ENCODE measurements around the gene CUL1.

CUL1 gene

DNA sequence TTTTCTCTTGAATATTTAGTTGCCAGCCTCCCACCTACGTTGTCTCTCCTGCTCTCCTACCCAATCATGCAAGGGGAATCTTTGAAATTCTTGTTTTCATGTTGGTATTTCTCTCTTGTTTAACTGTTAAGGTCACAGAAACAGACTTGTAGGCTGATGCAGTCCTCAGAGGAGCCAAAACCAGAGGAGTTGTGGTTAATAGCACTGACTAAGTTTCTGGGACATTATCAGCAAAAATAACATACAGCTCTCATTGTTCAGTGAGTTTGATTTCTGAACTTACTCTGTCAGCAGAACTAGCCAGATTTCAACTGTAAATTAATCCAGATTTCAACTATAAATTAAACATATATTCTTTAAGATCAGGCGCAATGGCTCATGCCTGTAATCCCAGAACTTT lies 11.1 kb upstream of the CUL1 start:
- no peak for TF ChIP-seq EZH2 (IDR thresholded peaks at IDR 0.05)
- no peak for DNase-seq (ENCODE audit: low read depth, low spot score)

GRCh38 chr7:148688526-148688925 lies 10.2 kb upstream of the CUL1 start:
- no peak for DNase-seq (ENCODE audit: low read depth, low spot score)
- TF ChIP-seq FOXP2 (optimal IDR thresholded peaks at IDR 0.05; ENCODE audit: control extremely low read depth, extremely low read length, insufficient read depth) (no peak), EZH2 (IDR thresholded peaks at IDR 0.05) (no peak), POLR2AphosphoS5 (IDR thresholded peaks at IDR 0.05; ENCODE audit: borderline replicate concordance, low read depth, low read length) (no peak)

More for the DNA sequence above, 11.1 kb upstream of the CUL1 start:
- Histone ChIP-seq H3K27ac (no peak overlapping the region), H3K36me3 (ENCODE audit: insufficient read depth, low read length) (no peaks in the 10 kb centered on the region), H3K9me3 (ENCODE audit: low read depth, low read length) (no peaks in the 10 kb centered on the region), H3K9ac (ENCODE audit: insufficient read length) (no peak overlapping the region), H3K4me3 (no peak overlapping the region)

DNA sequence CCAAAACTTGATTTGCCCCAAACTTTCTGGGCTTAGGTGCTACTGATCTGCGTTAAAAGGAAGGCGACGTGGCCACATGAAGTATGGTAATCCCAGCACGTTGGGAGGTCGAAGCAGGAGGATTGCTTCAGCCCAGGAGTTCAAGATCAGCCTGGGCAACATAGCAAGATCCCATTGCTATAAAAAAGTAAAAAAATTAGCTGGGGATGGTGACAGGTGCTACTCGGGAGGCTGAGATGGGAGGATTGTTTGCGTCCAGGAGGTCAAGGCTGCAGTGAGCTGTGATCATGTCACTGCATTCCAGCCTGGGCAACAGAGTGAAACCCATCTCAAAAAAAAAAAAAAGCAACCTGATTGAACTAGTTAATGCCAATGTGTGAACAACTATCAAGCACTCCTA lies 5.1 kb upstream of the CUL1 start:
- Histone ChIP-seq H3K36me3 (ENCODE audit: insufficient read depth, low read length) (no peaks in the 10 kb centered on the region), H3K9ac (ENCODE audit: insufficient read length) (no peak overlapping the region), H3K4me3 (no peak overlapping the region), H3K9me3 (ENCODE audit: low read depth, low read length) (no peaks in the 10 kb centered on the region), H3K27ac (no peak overlapping the region)
- DNase-seq (ENCODE audit: low read depth, low spot score), result no peak
- TF ChIP-seq EZH2 (IDR thresholded peaks at IDR 0.05) (no peak), POLR2AphosphoS5 (IDR thresholded peaks at IDR 0.05; ENCODE audit: borderline replicate concordance, low read depth, low read length) (no peak), FOXP2 (optimal IDR thresholded peaks at IDR 0.05; ENCODE audit: control extremely low read depth, extremely low read length, insufficient read depth) (no peak)

More at GRCh38 chr7:148688526-148688925, 10.2 kb upstream of the CUL1 start:
- no peak overlapping the region for H3K9ac ChIP-seq (ENCODE audit: insufficient read length)
- no peaks in the 10 kb centered on the region for H3K36me3 ChIP-seq (ENCODE audit: insufficient read depth, low read length)
- no peaks in the 10 kb centered on the region for H3K9me3 ChIP-seq (ENCODE audit: low read depth, low read length)
- H3K27ac ChIP-seq, result no peak overlapping the region
- no peak overlapping the region for H3K4me3 ChIP-seq

- TF ChIP-seq FOXP2 (optimal IDR thresholded peaks at IDR 0.05; ENCODE audit: control extremely low read depth, extremely low read length, insufficient read depth), result no peak
- TF ChIP-seq EZH2 (IDR thresholded peaks at IDR 0.05), result no peak
- TF ChIP-seq POLR2AphosphoS5 (IDR thresholded peaks at IDR 0.05; ENCODE audit: borderline replicate concordance, low read depth, low read length), result no peak
- H3K36me3 ChIP-seq (ENCODE audit: insufficient read depth, low read length), result no peaks in the 10 kb centered on the region
Observed at GRCh38 chr7:148694631-148695030, 4.1 kb upstream of the CUL1 start.

DNA sequence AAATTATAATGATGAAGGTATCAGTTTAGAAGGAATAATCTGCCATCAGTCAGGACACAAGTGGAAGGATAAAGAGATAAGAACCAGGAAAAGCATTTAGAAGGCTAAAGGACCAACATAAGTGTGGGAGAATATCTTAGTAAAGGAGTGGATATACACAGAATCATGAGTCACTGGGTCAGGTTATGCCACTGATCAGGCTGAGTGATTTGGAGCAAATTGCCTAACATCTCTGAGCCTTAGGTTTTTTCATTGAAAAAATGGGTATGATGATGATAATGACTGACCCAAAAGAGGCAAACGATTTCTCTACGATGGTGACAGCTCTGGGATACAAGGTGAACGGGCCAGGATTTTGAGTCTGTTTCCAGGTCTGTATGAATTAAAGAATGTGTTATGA lies 2.8 kb upstream of the CUL1 start:
- no peak overlapping the region for H3K27ac ChIP-seq
- no peak for DNase-seq (ENCODE audit: low read depth, low spot score)
- H3K4me3 ChIP-seq, result no peak overlapping the region
- no peak overlapping the region for H3K9ac ChIP-seq (ENCODE audit: insufficient read length)
- H3K9me3 ChIP-seq (ENCODE audit: low read depth, low read length), result no peaks in the 10 kb centered on the region
- H3K36me3 ChIP-seq (ENCODE audit: insufficient read depth, low read length), result no peaks in the 10 kb centered on the region
- TF ChIP-seq FOXP2 (optimal IDR thresholded peaks at IDR 0.05; ENCODE audit: control extremely low read depth, extremely low read length, insufficient read depth) (no peak), EZH2 (IDR thresholded peaks at IDR 0.05) (no peak), POLR2AphosphoS5 (IDR thresholded peaks at IDR 0.05; ENCODE audit: borderline replicate concordance, low read depth, low read length) (no peak)

More at GRCh38 chr7:148694631-148695030, 4.1 kb upstream of the CUL1 start:
- Histone ChIP-seq H3K4me3 (no peak overlapping the region), H3K27ac (no peak overlapping the region), H3K9ac (ENCODE audit: insufficient read length) (no peak overlapping the region), H3K9me3 (ENCODE audit: low read depth, low read length) (no peaks in the 10 kb centered on the region)
- DNase-seq (ENCODE audit: low read depth, low spot score), result no peak

DNA sequence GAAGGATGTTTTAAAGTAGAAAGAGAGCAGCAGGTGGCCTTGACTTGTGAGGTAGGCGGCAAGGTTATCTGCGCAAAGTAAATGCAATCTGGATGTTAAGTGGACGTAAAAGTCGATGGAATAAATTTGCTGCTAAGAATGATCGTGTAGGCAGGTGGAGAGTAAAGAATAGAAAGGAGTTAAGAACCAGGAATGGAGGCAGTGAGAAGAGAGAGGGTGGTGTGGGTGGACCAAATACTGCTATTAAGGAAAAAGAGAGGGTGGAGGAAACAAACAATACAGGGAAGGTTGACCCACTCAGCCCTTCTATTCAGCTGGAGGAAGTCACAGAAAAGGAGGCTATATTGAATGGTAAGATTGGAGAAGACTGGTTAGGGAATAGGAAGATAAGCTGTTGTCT lies 1.9 kb upstream of the CUL1 start:
- TF ChIP-seq EZH2 (IDR thresholded peaks at IDR 0.05), result no peak
- peak overlapping the region; percentile 91; the same call in 1 of the 2 replicates for H3K4me3 ChIP-seq
- H3K9ac ChIP-seq (ENCODE audit: insufficient read length), result no peak overlapping the region
- H3K9me3 ChIP-seq (ENCODE audit: low read depth, low read length), result no peaks in the 10 kb centered on the region
- DNase-seq (ENCODE audit: low read depth, low spot score), result no peak
- H3K36me3 ChIP-seq (ENCODE audit: insufficient read depth, low read length), result no peaks in the 10 kb centered on the region
- peak overlapping the region; percentile 53 for H3K27ac ChIP-seq

GRCh38 chr7:148697256-148698006 lies 1.3 kb upstream of the CUL1 start:
- Histone ChIP-seq H3K4me3 (peak overlapping the region; percentile 91), H3K9me3 (ENCODE audit: low read depth, low read length) (no peaks in the 10 kb centered on the region), H3K36me3 (ENCODE audit: insufficient read depth, low read length) (no peaks in the 10 kb centered on the region), H3K27ac (peak overlapping the region; percentile 90), H3K9ac (ENCODE audit: insufficient read length) (peak overlapping the region; percentile 96)
- no peak for DNase-seq (ENCODE audit: low read depth, low spot score)
- TF ChIP-seq POLR2AphosphoS5 (IDR thresholded peaks at IDR 0.05; ENCODE audit: borderline replicate concordance, low read depth, low read length) (peak; percentile 69), EZH2 (IDR thresholded peaks at IDR 0.05) (no peak)

DNA sequence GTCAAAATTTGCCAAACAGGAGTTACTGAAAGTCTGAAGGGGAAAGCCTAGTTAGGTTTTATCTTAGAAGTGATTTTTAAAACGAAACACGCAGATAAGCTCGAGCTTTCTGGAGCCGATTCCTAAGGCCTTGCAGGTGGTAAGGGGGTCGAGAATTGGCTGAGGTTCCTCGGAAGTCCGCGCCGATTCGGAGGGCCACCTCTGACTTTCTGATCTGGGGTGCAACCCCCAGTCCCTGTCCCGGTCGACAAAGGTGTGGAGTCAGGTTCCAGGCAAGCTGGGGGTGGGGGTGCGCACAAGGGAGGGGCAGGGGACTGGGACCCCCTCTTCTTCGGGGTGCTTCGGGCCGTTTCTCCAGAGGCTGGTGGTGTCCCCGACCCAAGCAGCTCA lies 701 bp upstream of the CUL1 start:
- Histone ChIP-seq H3K4me3 (peak overlapping the region; percentile 91), H3K9ac (ENCODE audit: insufficient read length) (peak overlapping the region; percentile 96), H3K36me3 (ENCODE audit: insufficient read depth, low read length) (no peaks in the 10 kb centered on the region), H3K9me3 (ENCODE audit: low read depth, low read length) (no peaks in the 10 kb centered on the region), H3K27ac (peak overlapping the region; percentile 90)
- TF ChIP-seq FOXP2 (optimal IDR thresholded peaks at IDR 0.05; ENCODE audit: control extremely low read depth, extremely low read length, insufficient read depth), result no peak
- TF ChIP-seq POLR2AphosphoS5 (IDR thresholded peaks at IDR 0.05; ENCODE audit: borderline replicate concordance, low read depth, low read length), result no peak
- TF ChIP-seq EZH2 (IDR thresholded peaks at IDR 0.05), result no peak
- DNase-seq (ENCODE audit: low read depth, low spot score), result no peak
